NCI-H1694 treated with DMSO at 0.1 percent for 48 hours (cell line): ENCODE data around the gene RHBDD3.
A peak's percentile ranks its signal among the peaks of the same experiment; 100 is the strongest.

Source experiments
- DNase-seq: peaks from one replicate; lab custom pipeline; 2025; lab: John Stamatoyannopoulos, UW

The RHBDD3 gene

GRCh38 chr22:29306175-29306834, 38.5 kb upstream of the RHBDD3 start, which contains the start of gene GAS2L1:
Gene GAS2L1 (plus strand): TSS chr22:29306650. CDS start chr22:29308106, 1,456 bp downstream.
- DNase-seq = peak; percentile 50

- DNase-seq = peak; percentile 50
These were observed 38.0 kb upstream of the RHBDD3 start for GRCh38 chr22:29305836-29306174.

DNA sequence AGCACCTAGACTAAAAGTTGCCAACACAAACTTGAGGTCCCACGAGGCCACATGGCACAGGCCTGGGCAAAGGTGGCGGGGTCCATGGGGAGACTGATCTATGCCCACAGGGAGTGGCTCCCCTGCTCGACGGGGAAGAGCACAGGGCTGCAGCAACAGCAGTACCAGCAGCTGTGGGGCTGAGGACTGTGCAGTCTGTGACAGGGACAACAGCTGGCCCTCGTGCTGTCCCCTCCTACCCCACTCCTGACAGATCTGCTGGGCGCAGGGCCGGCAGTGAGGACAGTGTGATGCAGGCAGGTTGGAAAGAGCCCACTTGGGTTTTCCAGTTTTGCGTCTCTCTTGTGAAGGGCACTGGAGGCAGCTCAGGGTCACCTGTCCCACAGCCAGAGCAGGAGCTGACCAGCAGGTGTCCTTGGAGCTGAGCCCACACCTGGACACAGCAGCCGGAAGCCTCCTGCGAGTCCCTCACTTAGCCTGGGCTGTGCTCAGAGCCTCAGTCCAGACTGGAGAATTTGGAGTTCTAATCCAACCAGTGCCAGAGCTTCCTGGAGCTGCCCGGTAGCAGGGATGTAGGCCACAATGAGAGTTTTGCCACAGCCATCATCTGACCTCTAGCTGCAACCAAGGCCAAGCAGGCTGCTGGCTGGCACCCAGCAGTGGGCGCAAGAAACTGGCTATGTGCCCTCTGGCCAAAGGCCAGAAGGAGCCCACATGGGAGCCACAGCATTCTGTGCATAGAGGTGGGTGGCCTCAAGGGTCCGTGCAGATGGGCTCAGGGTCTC, 35.1 kb upstream of the RHBDD3 start:
- DNase-seq = no peak

DNA sequence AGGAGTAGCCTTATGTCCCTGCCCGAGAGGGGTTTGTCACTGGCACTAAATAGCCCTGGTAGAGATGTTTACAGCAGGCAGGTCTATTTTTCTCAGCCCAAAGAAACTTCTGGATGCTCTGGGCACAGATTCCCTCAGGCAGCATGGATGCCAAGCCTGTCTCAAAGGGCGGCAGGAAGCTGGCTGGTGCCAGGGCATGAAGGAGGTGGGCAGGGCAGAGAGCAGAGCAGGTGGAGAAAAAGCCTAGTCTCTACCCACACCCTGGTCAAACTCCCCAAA, 34.6 kb upstream of the RHBDD3 start:
- DNase-seq = peak; percentile 53

- DNase-seq = no peak
These were observed 34.1 kb upstream of the RHBDD3 start for GRCh38 chr22:29301716-29302401.

DNA sequence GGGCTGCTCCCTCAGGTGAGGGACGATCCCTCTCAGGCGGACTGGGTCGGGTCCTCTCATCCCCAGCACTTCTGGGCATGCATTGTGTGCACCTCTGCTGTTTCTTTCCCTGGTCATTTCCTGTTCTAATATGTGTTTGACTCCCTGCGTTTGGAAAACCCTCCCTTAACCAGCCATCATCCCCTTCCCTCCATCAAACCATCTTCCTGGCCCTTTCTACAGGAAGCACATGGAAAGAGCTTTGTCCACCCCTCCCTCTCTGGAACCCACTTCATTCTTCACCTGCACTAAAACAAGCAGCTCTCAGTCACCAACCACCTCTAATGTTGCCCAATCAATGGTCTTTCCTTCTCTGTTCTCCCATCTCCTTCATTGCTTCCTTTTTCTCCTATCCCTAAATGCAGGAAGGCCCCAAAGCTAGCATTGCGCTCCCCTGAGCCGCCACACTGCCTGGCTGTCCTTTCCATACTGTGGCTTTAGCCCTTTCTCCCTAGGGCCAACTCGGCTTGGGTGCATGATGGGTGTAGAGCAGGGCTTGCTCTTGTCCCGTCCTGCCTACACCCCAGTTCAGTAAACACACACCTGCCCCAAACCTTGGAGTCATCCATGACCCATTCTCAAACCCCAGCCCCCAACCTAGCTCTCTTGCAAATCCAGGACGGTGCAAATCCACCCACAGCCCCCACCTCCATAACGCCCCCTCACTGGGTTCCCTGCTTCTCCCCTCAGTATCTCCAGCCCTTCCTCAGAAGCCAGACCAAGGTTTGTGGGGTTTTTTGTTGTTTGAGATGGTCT, 33.2 kb upstream of the RHBDD3 start:
- DNase-seq = no peak

DNA sequence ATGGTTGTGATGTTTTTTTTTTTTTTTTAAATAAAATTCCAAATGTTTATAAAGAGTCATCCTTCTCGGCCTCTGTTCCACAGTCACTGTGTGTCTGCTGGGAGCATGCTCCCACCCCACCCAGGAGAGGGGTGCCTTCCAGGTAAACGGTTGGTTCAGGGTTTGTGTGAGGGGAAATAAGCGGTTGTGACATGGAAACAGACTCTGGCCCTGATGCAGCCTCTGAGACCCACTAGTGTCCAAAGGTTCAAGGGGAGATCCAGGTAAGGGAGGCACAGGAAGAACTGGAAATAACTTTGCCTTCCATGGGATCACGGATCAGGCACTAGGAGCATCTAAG, 32.7 kb upstream of the RHBDD3 start:
- no peak for DNase-seq

DNA sequence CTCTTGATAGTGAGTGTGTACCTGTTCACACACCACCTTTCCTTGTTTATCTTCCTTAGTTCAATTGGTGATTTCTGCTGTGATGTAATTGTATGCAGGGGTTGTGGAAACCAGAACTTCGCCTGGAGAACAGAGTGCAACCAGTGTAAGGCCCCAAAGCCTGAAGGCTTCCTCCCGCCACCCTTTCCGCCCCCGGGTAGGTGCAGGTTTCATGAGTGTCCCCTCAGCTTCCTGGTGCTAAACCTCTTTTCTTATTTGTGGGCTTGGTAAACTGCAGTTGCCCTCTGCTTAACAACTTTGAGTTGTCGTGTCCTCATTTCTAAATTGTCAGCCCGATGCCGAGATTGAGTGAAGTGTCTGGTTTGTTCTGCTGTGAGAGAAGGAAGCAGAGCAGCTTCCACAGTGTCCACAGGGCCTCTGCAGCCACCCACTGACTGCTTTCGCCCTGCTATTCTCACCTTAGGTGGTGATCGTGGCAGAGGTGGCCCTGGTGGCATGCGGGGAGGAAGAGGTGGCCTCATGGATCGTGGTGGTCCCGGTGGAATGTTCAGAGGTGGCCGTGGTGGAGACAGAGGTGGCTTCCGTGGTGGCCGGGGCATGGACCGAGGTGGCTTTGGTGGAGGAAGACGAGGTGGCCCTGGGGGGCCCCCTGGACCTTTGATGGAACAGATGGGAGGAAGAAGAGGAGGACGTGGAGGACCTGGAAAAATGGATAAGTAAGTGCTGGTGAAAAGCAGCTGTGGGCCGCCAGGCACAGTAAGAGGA, 31.5 kb upstream of the RHBDD3 start:
- no peak for DNase-seq

DNA sequence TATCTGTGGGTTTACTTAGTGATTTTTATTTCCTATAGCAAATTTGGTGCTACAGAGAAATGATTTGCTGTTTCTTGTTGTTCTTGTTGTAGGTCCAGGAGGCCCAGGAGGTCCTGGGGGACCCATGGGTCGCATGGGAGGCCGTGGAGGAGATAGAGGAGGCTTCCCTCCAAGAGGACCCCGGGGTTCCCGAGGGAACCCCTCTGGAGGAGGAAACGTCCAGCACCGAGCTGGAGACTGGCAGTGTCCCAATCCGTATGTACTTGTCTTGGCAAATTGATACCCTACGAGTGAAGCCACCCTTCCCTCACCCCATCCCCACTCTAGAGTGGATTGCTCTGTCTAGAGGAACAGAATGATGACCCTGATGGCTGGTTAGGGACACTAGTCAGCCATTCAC, 30.9 kb upstream of the RHBDD3 start:
- no peak for DNase-seq

DNA sequence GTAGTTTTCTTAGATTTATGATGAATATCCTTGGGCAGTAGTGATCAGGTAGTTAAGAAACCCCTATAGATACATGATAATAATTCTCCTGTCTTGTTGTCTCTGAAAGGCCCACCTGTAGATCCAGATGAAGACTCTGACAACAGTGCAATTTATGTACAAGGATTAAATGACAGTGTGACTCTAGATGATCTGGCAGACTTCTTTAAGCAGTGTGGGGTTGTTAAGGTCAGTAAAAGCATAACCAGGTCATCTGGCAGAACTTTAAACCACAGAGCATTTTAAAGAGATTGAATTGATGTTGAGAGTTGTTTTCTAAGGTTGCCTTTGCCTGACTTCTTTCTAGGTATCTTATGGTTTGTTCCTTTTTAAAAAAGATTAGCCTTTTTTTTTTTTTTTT, 24.6 kb upstream of the RHBDD3 start:
- DNase-seq = no peak

GRCh38 chr22:29291215-29291614, 23.4 kb upstream of the RHBDD3 start:
- no peak for DNase-seq

GRCh38 chr22:29290061-29290460, 22.3 kb upstream of the RHBDD3 start:
- DNase-seq = no peak

DNA sequence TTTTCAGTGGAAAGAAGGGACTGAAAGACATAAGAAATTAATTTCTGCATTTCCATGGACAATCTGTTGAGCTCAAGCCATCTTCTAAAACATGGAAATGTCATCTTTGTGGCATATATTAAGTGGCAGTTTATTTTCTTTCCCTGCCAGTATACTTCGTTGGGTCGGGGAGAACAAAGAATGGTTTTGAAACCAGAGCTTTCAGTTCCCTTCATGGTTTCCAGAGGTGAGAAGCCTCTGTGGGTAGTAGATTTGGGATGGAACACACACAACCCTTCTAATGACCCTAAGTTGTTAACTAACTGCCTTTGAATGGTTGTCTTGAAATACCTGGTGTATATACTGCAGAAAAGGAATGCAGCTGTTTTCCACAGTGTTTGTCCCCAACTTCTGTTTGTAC, 21.1 kb upstream of the RHBDD3 start:
- no peak for DNase-seq

GRCh38 chr22:29284196-29284595, 16.4 kb upstream of the RHBDD3 start:
- DNase-seq = no peak

GRCh38 chr22:29277927-29278326, 10.1 kb upstream of the RHBDD3 start:
- no peak for DNase-seq

GRCh38 chr22:29275819-29276565, 8.2 kb upstream of the RHBDD3 start:
- DNase-seq = no peak

DNA sequence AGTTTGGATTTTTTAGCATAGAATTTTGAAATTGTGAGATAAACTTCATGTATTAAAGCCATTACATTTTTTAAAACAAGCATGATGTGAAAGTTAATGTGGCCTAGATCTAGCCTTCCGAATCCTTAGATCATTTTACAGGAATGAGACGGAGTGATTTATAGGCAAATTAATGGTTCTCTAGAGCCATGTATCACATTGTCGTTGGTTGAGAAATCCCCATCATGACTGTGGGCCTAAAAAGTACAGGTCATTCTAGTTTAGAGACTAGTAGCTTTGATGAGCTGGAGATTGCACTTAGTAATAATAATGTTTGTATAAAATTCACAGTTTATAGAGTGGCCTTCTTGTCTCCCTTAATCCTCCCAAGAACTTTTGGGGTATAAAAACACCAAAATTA, 7.4 kb upstream of the RHBDD3 start:
- no peak for DNase-seq

DNA sequence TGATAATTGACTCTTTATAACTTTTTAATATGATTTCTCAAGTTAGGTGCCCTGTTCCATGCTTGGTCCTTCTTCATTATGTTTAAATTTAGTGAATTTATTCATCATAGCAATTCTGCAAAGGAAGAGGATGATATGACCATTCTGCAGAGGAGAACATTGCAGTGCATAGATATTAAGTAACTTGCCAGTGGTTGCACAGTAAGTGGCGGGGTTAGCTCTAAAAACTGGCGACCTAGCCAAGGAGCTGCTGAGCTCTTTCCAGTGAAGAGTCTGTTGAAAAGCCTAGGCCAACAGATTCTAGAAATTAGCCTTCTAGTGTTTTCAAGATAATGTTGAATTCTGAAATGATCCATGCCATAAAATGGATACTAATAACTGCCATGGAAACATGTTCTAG, 4.8 kb upstream of the RHBDD3 start:
- no peak for DNase-seq

- DNase-seq = no peak
These were observed 2.9 kb upstream of the RHBDD3 start for GRCh38 chr22:29270475-29271271.

- DNase-seq = no peak
These were observed 2.1 kb upstream of the RHBDD3 start for GRCh38 chr22:29269731-29270474.
